ENCODE results near the gene GTPBP10. TPM values are rescaled to one million over a fixed set of nuclear protein-coding genes. Genes with fewer than 3 reads are reported as not detected.

GTPBP10 gene
- total and polyA plus RNA-seq, 2 experiments from 2014 or later, result 11.2 to 13.1 TPM

DNA sequence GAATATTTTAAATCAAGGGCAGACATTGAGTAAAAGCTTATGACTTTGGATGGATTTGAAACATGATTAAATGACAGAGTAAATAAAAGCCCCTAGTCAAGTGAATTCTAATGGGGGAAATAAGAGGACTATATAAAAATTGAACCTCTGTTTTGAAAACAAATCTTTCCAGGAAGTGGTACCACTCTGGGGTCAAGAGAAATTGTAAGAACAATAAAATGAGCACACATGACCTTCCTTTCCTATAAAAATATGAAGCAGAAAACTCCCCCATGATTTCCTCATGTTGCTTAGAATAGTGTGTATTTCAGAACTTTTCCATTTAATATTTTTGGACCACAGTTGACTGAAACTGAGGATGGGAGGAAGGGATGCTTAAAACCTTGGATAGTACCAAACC, 44.4 kb downstream of the GTPBP10 start:
- H3K4me2 ChIP-seq, result no peak overlapping the region
- H2AFZ ChIP-seq, result no peak overlapping the region
- H3K9me3 ChIP-seq (ENCODE audit: low read depth), result no peaks in the 10 kb centered on the region
- H3K79me2 ChIP-seq, result no peaks in the 10 kb centered on the region
- H4K20me1 ChIP-seq (ENCODE audit: insufficient read depth, poor library complexity, severe bottlenecking), result no peaks in the 10 kb centered on the region
- H3K27ac ChIP-seq, result no peak overlapping the region
- no peak for DNase-seq (ENCODE audit: low spot score)
- no peaks in the 10 kb centered on the region for H3K4me1 ChIP-seq (ENCODE audit: insufficient read depth)
- no peaks in the 10 kb centered on the region for H3K9me2 ChIP-seq (replicated peaks; ENCODE audit: insufficient read depth)
- H3K27me3 ChIP-seq, result no peaks in the 10 kb centered on the region
- no peaks in the 10 kb centered on the region for H3K36me3 ChIP-seq (replicated peaks; ENCODE audit: insufficient read depth, low read depth)
- TF ChIP-seq EZH2 (IDR thresholded peaks at IDR 0.05; ENCODE audit: borderline replicate concordance), result no peak
- H3K4me3 ChIP-seq, result no peak overlapping the region

DNA sequence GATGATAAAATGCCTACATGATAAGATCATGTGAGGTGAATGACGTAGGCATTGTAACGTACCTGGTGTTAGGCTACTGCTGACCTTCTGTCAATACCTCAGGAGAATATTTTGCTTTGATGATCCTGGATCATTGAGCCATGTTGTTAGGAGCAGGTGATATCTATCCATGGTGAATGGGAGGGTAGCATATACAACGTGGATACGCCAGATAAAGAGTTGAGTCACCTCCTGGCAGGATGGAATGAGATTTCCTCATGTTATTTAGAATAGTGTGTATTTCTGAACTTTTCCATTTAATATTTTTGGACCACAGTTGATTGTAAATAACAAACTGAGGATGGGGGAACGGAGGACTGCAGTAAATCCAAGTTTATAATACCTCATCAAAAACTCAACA, 45.0 kb downstream of the GTPBP10 start:
- H3K27ac ChIP-seq, result no peak overlapping the region
- H3K79me2 ChIP-seq, result no peaks in the 10 kb centered on the region
- DNase-seq (ENCODE audit: low spot score), result no peak
- no peak overlapping the region for H3K4me2 ChIP-seq
- H3K27me3 ChIP-seq, result no peaks in the 10 kb centered on the region
- no peaks in the 10 kb centered on the region for H3K4me1 ChIP-seq (ENCODE audit: insufficient read depth)
- no peaks in the 10 kb centered on the region for H4K20me1 ChIP-seq (ENCODE audit: insufficient read depth, poor library complexity, severe bottlenecking)
- H2AFZ ChIP-seq, result no peak overlapping the region
- no peaks in the 10 kb centered on the region for H3K9me2 ChIP-seq (replicated peaks; ENCODE audit: insufficient read depth)
- WGBS (ENCODE audit: low lambda C conversion rate, missing lambda C conversion rate), result 91% methylated on average over 5 of the region's 5 CpGs
- TF ChIP-seq, protein P1, sequence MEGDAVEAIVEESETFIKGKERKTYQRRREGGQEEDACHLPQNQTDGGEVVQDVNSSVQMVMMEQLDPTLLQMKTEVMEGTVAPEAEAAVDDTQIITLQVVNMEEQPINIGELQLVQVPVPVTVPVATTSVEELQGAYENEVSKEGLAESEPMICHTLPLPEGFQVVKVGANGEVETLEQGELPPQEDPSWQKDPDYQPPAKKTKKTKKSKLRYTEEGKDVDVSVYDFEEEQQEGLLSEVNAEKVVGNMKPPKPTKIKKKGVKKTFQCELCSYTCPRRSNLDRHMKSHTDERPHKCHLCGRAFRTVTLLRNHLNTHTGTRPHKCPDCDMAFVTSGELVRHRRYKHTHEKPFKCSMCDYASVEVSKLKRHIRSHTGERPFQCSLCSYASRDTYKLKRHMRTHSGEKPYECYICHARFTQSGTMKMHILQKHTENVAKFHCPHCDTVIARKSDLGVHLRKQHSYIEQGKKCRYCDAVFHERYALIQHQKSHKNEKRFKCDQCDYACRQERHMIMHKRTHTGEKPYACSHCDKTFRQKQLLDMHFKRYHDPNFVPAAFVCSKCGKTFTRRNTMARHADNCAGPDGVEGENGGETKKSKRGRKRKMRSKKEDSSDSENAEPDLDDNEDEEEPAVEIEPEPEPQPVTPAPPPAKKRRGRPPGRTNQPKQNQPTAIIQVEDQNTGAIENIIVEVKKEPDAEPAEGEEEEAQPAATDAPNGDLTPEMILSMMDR (IDR thresholded peaks at IDR 0.05; ENCODE audit: poor library complexity), result no peak
- TF ChIP-seq EZH2phosphoT487 (IDR thresholded peaks at IDR 0.05; ENCODE audit: low read depth, severe bottlenecking, unreplicated experiment) (no peak), EZH2 (IDR thresholded peaks at IDR 0.05; ENCODE audit: borderline replicate concordance) (no peak)
- no peaks in the 10 kb centered on the region for H3K36me3 ChIP-seq (replicated peaks; ENCODE audit: insufficient read depth, low read depth)
- H3K4me3 ChIP-seq, result no peak overlapping the region
- H3K9me3 ChIP-seq (ENCODE audit: low read depth), result no peaks in the 10 kb centered on the region

DNA sequence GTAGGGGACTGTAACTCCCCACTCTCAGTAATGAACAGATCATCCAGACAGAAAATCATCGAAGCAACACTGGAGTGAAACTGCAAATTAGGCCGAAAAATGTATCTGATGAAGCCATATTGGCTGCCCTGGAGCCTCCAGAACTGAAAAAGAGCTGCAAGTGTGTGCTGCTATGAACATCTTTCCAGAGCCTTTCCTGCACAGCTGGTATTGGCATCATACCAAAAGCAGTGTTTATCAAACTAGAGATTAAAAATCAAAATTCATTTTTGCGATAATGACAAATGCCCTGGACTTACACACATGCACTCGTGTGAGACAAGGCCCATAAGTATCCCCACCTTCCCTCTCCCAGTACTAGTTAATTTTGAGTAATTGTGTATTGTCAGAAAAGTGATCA, 49.9 kb downstream of the GTPBP10 start:
- Histone ChIP-seq H3K4me1 (ENCODE audit: insufficient read depth) (no peaks in the 10 kb centered on the region), H3K27me3 (no peaks in the 10 kb centered on the region), H3K36me3 (replicated peaks; ENCODE audit: insufficient read depth, low read depth) (no peaks in the 10 kb centered on the region), H3K4me3 (no peak overlapping the region), H3K79me2 (no peaks in the 10 kb centered on the region), H3K4me2 (no peak overlapping the region), H3K9me3 (ENCODE audit: low read depth) (no peaks in the 10 kb centered on the region), H4K20me1 (ENCODE audit: insufficient read depth, poor library complexity, severe bottlenecking) (no peaks in the 10 kb centered on the region), H3K9me2 (replicated peaks; ENCODE audit: insufficient read depth) (no peaks in the 10 kb centered on the region), H2AFZ (no peak overlapping the region), H3K27ac (no peak overlapping the region)
- TF ChIP-seq EZH2phosphoT487 (IDR thresholded peaks at IDR 0.05; ENCODE audit: low read depth, severe bottlenecking, unreplicated experiment) (no peak), EZH2 (IDR thresholded peaks at IDR 0.05; ENCODE audit: borderline replicate concordance) (no peak)
- TF ChIP-seq, protein P1 (IDR thresholded peaks at IDR 0.05; ENCODE audit: poor library complexity), result no peak
- DNase-seq (ENCODE audit: low spot score), result no peak
- 96% methylated on average over 4 of the region's 4 CpGs for WGBS (ENCODE audit: low lambda C conversion rate, missing lambda C conversion rate)

DNA sequence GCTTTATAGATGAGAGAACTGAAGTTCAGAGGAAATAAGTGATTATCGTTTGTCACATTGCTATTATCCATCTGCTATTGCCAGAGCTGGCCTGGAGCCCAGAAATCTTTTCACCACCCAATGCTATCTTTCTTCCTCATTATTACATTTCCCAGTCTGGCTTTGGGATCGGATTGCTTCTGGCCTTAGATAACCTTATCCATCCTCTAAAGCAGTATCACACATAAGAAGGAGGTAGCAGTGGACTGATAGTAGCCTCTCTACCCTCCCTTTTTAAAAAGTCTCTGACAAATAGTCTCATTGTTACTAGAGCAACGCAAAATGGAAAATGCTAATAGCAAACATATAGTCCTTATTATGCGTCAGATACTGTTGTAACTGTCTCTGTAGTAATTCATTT, 55.5 kb downstream of the GTPBP10 start:
- 54% methylated on average over 4 of the region's 4 CpGs for WGBS (ENCODE audit: low lambda C conversion rate, missing lambda C conversion rate)
- no peak overlapping the region for H3K27ac ChIP-seq
- H3K27me3 ChIP-seq, result no peaks in the 10 kb centered on the region
- no peaks in the 10 kb centered on the region for H4K20me1 ChIP-seq (ENCODE audit: insufficient read depth, poor library complexity, severe bottlenecking)
- H3K36me3 ChIP-seq (replicated peaks; ENCODE audit: insufficient read depth, low read depth), result no peaks in the 10 kb centered on the region
- TF ChIP-seq, protein P1 (IDR thresholded peaks at IDR 0.05; ENCODE audit: poor library complexity), result no peak
- no peak for TF ChIP-seq EZH2 (IDR thresholded peaks at IDR 0.05; ENCODE audit: borderline replicate concordance)
- no peak for TF ChIP-seq EZH2phosphoT487 (IDR thresholded peaks at IDR 0.05; ENCODE audit: low read depth, severe bottlenecking, unreplicated experiment)
- no peak overlapping the region for H3K4me3 ChIP-seq
- no peaks in the 10 kb centered on the region for H3K4me1 ChIP-seq (ENCODE audit: insufficient read depth)
- H3K9me3 ChIP-seq (ENCODE audit: low read depth), result no peaks in the 10 kb centered on the region
- no peak overlapping the region for H2AFZ ChIP-seq
- DNase-seq (ENCODE audit: low spot score), result no peak
- H3K9me2 ChIP-seq (replicated peaks; ENCODE audit: insufficient read depth), result no peaks in the 10 kb centered on the region
- H3K79me2 ChIP-seq, result peaks cover 25% of the 10 kb centered on the region
- no peak overlapping the region for H3K4me2 ChIP-seq

Measured in hepatocyte (in vitro differentiated cells).